ACC112 (cell line): ENCODE results near the gene C1orf159.
"Not testable (repeated sequence)": the region's sequence is repeated elsewhere in the genome, so short reads cannot be mapped to it uniquely, and the experiment has no call there.

Experiments used
- H2AFZ ChIP-seq: fragments of 200-600 bp; sonication (generic); one replicate; pipeline ENCODE4 v1.6.0; 2017; ENCODE audit warnings: antibody characterized with exemption, low read length; ENCODE audit not compliant: unreplicated experiment
- H3K27ac ChIP-seq: fragments of 200-600 bp; sonication (generic); 2 replicates; pipeline ENCODE4 v1.5.1; 2014; ENCODE audit warnings: low read depth, mild to moderate bottlenecking, antibody characterized with exemption, low read length, moderate library complexity
- H3K27me3 ChIP-seq: fragments of 200-600 bp; sonication (generic); 2 replicates; pipeline ENCODE4 v1.6.1; 2014; ENCODE audit warnings: mild to moderate bottlenecking, antibody characterized with exemption, low read length, moderate library complexity, mixed read lengths; ENCODE audit not compliant: insufficient read depth
- H3K36me3 ChIP-seq: fragments of 200-600 bp; sonication (generic); 2 replicates; pipeline ENCODE4 v1.6.1; 2016; ENCODE audit warnings: mild to moderate bottlenecking, antibody characterized with exemption, low read length, moderate library complexity, mixed read lengths; ENCODE audit not compliant: insufficient read depth
- H3K4me1 ChIP-seq: fragments of 200-600 bp; sonication (generic); one replicate; pipeline ENCODE4 v1.6.1; 2016; ENCODE audit warnings: low read length, mixed read lengths; ENCODE audit not compliant: insufficient read depth, unreplicated experiment, control insufficient read depth
- H3K4me3 ChIP-seq: fragments of 200-600 bp; sonication (generic); 2 replicates; pipeline ENCODE4 v1.5.1; 2014; ENCODE audit warnings: mild to moderate bottlenecking, low read depth, low read length
- H3K79me2 ChIP-seq: fragments of 200-600 bp; sonication (generic); one replicate; pipeline ENCODE4 v1.6.0; 2016; ENCODE audit warnings: low read length; ENCODE audit not compliant: control insufficient read depth, unreplicated experiment, insufficient read depth

Gene C1orf159

DNA sequence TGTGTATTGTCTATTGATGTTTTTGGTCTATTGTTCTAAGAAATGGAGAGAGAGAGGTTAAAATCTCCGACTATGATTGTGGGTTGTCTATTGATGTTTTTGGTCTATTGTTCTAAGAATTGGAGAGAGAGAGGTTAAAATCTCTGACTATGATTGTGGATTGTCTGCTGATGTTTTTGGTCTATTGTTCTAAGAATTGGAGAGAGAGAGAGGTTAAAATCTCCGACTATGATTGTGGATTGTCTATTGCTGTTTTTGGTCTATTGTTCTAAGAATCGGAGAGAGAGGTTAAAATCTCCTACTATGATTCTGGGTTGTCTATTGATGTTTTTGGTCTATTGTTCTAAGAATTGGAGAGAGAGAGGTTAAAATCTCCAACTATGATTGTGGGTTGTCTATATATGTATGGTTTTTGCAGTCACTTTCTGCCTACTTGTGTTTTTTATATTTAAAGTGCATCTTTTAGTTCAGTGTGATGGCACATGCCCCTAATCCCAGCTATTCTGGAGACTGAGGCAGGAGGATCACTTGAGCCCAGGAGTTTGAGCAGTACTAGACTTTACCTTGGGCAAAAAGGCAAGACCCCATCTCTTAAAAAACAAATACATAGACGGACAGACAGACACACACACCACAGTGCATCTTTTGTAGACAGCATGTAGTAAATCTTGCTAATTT is 16.2 kb downstream of the C1orf159 start:
- Histone ChIP-seq H3K79me2 (peaks cover 2% of the 10 kb centered on the region), H3K27ac (no peak overlapping the region), H3K36me3 (0 out of 2 replicates have a peak, but pooled peaks cover 6% of the 10 kb centered on the region), H2AFZ (no peak overlapping the region), H3K27me3 (no peaks in the 10 kb centered on the region), H3K4me3 (no peak overlapping the region), H3K4me1 (no peaks in the 10 kb centered on the region)

DNA sequence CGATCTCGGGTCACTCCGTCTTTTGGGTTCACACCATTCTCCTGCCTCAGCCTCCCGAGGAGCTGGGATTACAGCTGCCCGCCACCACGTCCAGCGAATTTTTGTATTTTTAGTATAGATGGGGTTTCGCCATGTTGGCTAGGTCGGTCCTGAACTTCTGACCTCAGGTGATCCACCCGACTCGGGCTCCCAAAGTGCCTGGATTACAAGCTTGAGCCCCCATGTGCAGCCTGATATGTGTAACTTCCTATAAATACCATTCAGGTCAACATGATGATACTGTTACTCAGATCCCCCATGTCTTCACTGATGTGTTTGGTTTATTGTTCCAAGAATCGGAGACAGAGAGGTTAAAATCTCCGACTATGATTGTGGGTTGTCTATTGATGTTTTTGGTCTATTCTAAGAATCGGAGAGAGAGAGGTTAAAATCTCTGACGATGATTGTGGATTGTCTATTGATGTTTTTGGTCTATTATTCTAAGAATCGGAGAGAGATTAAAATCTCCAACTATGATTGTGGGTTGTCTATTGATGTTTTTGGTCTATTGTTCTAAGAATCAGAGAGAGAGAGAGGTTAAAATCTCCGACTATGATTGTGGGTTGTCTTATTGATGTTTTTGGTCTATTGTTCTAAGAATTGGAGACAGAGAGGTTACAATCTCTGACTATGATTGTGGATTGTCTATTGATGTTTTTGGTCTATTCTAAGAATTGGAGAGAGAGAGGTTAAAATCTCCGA is 17.0 kb downstream of the C1orf159 start:
- 0 out of 2 replicates have a peak, but pooled peaks cover 6% of the 10 kb centered on the region for H3K36me3 ChIP-seq
- H3K27ac ChIP-seq: no peak overlapping the region
- peaks cover 2% of the 10 kb centered on the region for H3K79me2 ChIP-seq
- no peak overlapping the region for H2AFZ ChIP-seq
- H3K4me3 ChIP-seq: no peak overlapping the region
- no peaks in the 10 kb centered on the region for H3K27me3 ChIP-seq
- no peaks in the 10 kb centered on the region for H3K4me1 ChIP-seq

DNA sequence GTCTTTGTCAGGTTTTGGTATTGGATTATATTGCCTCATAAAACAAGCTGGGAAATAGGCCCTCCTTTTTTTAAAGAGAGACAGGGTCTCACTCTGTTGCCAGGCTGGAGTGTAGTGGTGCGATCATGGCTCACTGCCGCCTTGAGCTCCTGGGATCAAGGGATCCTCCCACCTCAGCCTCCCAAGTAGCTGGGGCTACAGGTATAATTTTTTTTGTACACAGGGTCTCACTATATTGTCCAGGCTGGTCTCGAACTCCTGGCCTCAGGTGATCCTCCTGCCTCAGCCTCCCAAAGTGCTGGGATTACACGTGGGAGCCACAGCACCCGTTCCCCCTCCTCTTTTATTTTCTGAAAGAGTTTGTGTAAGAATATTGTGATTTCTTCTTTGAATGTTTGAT is 19.8 kb downstream of the C1orf159 start:
- not testable (repeated sequence) for H3K4me1 ChIP-seq, H3K27me3 ChIP-seq, H2AFZ ChIP-seq, H3K36me3 ChIP-seq, H3K4me3 ChIP-seq, H3K27ac ChIP-seq, H3K79me2 ChIP-seq

DNA sequence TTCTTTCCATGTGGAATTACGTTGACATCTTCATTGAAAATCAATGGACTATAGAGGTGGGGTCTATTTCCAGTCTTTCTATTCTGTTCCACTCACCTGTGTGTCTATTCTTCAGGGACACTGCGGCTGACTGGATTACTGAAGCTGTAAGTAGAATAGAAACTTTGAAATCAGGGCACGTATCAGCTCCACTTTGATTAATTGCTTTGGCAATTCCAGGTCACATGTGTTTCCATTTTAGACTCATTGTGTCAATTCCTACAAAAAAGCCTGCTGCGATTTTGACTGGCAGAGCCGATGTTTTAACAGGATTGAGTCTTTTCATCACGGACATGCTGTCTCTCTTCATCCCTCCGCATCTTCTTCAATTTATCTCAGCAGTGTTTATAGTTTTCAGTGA is 20.9 kb downstream of the C1orf159 start:
- no peak overlapping the region for H3K4me3 ChIP-seq
- no peaks in the 10 kb centered on the region for H3K36me3 ChIP-seq
- H2AFZ ChIP-seq: no peak overlapping the region
- H3K79me2 ChIP-seq: no peaks in the 10 kb centered on the region
- H3K27me3 ChIP-seq: no peaks in the 10 kb centered on the region
- no peaks in the 10 kb centered on the region for H3K4me1 ChIP-seq
- H3K27ac ChIP-seq: no peak overlapping the region

DNA sequence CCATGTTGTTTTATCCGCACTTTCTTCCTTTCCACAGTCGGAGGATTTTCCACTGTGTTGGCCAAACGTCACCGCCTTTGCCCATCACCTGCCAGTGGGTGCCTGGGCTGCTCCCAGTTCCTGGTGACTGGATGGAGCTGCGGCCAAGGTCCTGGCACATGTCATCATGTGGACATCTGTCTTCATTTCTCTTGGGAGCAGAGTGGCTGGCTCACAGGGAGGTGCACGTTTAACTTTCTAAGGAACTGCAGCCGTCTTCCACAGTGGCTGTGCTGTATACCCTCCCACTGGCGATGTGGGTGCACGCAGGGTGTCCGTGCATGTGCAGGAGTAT is 22.3 kb downstream of the C1orf159 start:
- H3K27me3 ChIP-seq: no peaks in the 10 kb centered on the region
- H2AFZ ChIP-seq: no peak overlapping the region
- no peaks in the 10 kb centered on the region for H3K4me1 ChIP-seq
- no peaks in the 10 kb centered on the region for H3K36me3 ChIP-seq
- no peak overlapping the region for H3K4me3 ChIP-seq
- no peaks in the 10 kb centered on the region for H3K79me2 ChIP-seq
- no peak overlapping the region for H3K27ac ChIP-seq

DNA sequence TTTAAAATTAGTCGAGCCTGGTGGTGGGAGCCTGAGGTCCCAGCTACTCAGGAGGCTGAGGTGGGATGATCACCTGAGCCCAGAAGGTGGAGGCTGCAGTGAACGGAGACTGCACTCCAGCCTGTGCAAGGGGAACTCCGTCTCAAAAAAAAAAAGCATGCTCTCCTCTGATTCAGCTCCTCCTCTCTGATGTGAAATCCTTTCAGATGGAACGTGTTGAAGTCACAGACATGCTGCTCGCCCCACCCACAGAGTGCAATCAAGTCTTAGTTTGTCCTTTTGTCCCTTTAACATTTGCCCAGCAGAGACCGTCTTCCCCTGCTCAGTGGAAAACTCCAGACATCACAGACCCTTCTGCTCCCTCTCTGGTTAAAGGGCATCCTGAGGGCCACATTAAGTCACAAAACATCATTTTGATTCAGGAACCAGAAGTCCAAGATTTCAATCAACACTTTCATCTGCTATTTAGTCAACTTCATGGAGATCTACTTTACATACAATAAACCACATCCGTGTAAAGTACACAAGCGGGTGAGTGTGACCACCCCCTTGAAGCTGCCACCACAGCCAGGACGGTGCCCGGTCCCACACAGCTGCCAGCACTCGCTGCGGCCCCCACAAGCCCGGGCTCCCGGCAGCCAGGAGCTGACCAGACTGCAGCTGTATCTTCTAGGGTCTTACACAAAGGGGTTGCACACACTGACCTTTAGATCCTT is 22.8 kb downstream of the C1orf159 start:
- Histone ChIP-seq H3K27me3 (no peaks in the 10 kb centered on the region), H3K79me2 (no peaks in the 10 kb centered on the region), H3K27ac (no peak overlapping the region), H3K4me3 (no peak overlapping the region), H3K4me1 (no peaks in the 10 kb centered on the region), H3K36me3 (no peaks in the 10 kb centered on the region), H2AFZ (no peak overlapping the region)

DNA sequence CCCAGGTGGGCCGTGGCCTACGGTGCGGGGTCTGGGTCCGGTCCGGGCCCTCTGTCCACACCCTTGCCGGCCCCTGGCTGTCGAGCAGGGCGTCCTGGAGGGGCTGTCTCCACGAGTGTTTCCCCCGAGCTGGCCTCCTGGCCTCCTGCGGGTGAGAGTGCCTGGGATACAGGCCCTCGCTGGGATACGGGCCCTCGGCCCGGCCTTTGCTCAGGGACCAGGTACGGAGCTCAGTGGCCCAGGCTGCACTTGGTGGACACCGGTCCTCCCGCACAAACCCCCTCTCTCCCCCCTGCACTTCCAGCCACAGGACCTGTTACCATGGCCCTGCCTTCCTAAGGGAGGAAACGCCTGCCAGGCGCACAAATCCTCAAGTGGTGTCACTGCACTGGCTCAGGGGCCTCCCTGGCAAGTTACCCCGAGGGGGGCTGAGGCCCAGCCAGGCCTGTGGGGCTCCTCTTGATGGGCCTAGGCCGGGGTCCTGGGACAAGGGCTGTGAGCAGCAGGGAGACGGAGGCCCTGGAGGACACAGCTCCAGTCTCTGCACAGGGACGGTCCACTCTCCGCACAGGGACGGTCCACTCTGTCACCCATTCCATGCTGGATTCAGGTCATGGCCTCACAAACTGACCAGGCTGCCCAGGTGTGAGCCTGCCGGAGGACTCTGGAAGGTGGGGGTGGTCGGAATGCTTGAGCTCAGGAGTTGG is 23.6 kb downstream of the C1orf159 start:
- H3K36me3 ChIP-seq: no peaks in the 10 kb centered on the region
- no peak overlapping the region for H3K4me3 ChIP-seq
- H3K27me3 ChIP-seq: no peaks in the 10 kb centered on the region
- H3K79me2 ChIP-seq: no peaks in the 10 kb centered on the region
- H3K27ac ChIP-seq: no peak overlapping the region
- H2AFZ ChIP-seq: no peak overlapping the region
- H3K4me1 ChIP-seq: no peaks in the 10 kb centered on the region

DNA sequence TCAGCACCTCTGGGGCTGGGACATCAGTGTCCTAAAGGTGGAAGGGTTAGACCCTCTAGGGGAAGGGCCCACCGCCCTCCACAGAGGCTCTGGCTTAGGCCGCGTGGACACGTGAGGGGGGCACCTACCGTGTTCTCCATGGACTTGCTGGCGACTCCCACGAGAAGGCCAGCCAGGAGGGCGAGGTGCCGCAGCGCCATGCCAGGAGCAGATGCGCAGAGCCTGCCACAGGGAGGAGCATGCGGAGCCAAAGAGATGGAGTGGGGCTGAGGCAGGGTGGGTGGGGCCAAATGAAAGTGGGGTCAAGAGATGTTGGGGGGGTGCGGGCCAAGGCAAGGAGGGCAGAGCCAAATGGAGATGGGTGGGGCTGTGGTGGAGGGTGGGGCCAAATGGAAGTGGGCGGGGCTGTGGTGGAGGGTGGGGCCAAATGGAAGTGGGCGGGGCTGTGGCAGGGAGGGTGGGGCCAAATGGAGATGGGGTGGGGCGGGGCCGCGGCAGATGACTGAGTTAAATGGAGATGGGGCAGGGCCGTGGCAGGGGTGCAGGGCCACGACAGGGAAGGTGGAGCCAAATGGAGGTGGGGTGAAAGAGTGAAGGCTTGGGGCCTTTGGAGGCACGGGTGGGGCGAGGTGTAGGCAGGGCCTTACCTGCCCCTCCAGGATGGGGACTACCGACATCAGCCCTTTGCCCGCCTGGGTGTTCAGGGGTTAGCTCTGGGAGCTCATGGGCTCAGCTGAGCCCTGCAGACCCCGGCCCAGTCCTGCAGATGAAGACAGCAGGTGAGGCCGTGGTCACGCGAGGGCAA is 24.3 kb downstream of the C1orf159 start:
- Histone ChIP-seq H3K36me3 (no peaks in the 10 kb centered on the region), H3K27me3 (no peaks in the 10 kb centered on the region), H3K4me1 (no peaks in the 10 kb centered on the region), H2AFZ (no peak overlapping the region), H3K4me3 (no peak overlapping the region), H3K27ac (no peak overlapping the region), H3K79me2 (no peaks in the 10 kb centered on the region)

DNA sequence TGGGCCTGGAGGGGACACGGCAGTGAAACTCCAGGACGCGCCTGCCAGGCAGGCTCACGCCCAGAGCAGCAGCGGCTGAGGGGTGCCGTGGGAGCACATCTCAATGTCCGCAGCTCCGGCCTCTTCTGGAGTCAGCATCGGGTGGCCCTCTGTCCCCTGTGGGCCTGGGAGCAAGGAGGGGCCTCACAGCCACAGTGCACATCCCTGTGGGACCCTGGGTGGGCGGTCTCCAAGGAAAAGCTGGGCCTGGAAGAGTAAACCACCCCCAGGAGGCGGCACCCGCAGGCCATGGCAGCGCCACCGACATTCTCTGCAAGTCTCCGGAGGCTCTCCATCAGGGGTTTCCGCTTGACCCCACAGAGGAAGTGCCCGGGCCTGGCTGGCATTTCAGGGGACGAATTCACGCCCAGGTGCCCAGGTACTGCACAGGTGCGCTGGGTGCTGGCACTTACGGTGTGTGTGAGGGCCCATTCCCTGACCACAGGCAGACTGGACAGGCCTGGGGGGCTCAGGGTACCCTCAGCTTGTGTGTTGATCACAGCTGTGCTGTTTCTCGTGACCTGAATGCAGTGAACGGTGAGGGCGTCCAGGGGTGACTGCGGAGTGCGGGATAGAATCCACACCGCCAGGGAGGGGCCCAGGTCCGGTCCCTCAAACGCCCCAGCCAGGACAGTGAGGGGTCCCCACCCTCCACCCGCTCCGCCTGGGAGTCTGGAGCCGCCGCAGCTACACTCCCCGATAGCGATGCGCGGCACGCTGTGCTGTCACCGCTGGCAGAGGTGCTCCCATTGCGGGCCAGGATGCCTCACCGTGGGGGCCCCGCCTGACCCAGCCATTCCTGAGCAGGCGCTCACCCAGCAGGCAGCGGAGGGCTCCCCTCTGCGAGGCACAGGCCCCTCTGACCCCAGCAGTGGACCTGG is 25.2 kb downstream of the C1orf159 start:
- no peaks in the 10 kb centered on the region for H3K79me2 ChIP-seq
- no peaks in the 10 kb centered on the region for H3K27me3 ChIP-seq
- H2AFZ ChIP-seq: no peak overlapping the region
- H3K4me3 ChIP-seq: no peak overlapping the region
- no peaks in the 10 kb centered on the region for H3K4me1 ChIP-seq
- no peak overlapping the region for H3K27ac ChIP-seq
- no peaks in the 10 kb centered on the region for H3K36me3 ChIP-seq
